GM12878 (cell line): ENCODE measurements around the gene FAM174A. TPM values are rescaled to one million over a fixed set of nuclear protein-coding genes. Genes with fewer than 3 reads are reported as not detected.
A peak's percentile ranks its signal among the peaks of the same experiment; 100 is the strongest.

Experiments used
- ATAC-seq: fragments of 200-7000 bp; cut with Tn5 transposase; 3 replicates; pipeline ENCODE4 v1.9.1; 2020; ENCODE audit warnings: mild to moderate bottlenecking, moderate library complexity
- BruUV-seq: library from RNA; stranded (reverse); fragments of 400-500 nt; replicated peaks from 2 replicates; lab custom pipeline; 2021; lab: Mats Ljungman, UMichigan
- CTCF ChIA-PET: fragments of 300-600 bp; sonication (Branson Sonifier 250); formaldehyde crosslinking; extraction: SDS; loops from one replicate; lab custom pipeline; 2021; ENCODE audit warnings: inconsistent platforms; lab: Yijun Ruan, JAX
- POLR2A ChIA-PET: fragments of 350-600 bp; formaldehyde crosslinking; extraction: SDS; loops from one replicate; lab custom pipeline; 2021; ENCODE audit warnings: inconsistent platforms; lab: Charles Lee
- RAD21 ChIA-PET: fragments of 300-600 bp; sonication (Branson Sonifier 250); formaldehyde crosslinking; loops from one replicate; lab custom pipeline; 2023; ENCODE audit warnings: antibody characterized with exemption; ENCODE audit not compliant: unreplicated experiment; lab: Charles Lee
- SMC1A ChIA-PET: fragments of 300-600 bp; sonication (Branson Sonifier 250); formaldehyde crosslinking; loops from one replicate; lab custom pipeline; 2023; ENCODE audit not compliant: unreplicated experiment, uncharacterized antibody; lab: Charles Lee
- DNase-seq: peaks from one replicate; pipeline ENCODE4 v3.0.0-alpha.2; 2011; ENCODE audit warnings: low read depth, low spot score
- FAIRE-seq: peaks from 3 replicates; lab custom pipeline; 2011; peaks lifted over from hg19 to GRCh38; lab: Jason Lieb, UNC
- H2AFZ ChIP-seq: 2 replicates; pipeline ENCODE4 v1.6.0; 2011; ENCODE audit warnings: low read depth, low read length, control low read depth; ENCODE audit not compliant: control insufficient read depth
- H3K27ac ChIP-seq: 2 replicates; pipeline ENCODE4 v1.5.1; 2011; ENCODE audit warnings: control low read depth; ENCODE audit not compliant: control insufficient read depth, insufficient read depth
- H3K27me3 ChIP-seq, 2 experiments: replicated peaks in 1 of 2; 2 replicates each; pipeline versions ENCODE4 v1.6.0 to v1.6.1; 2011; ENCODE audit warnings: low read length in 1 of 2; ENCODE audit not compliant: control insufficient read depth in 2 of 2, insufficient read depth in 2 of 2
- H3K36me3 ChIP-seq, 2 experiments: 2 replicates each; pipeline ENCODE4 v1.5.1; 2011; ENCODE audit warnings: low read length in 1 of 2; ENCODE audit not compliant: control insufficient read depth in 2 of 2, insufficient read depth in 2 of 2
- H3K4me1 ChIP-seq: 2 replicates; pipeline ENCODE4 v1.6.1; 2011; ENCODE audit warnings: mild to moderate bottlenecking, low read length, moderate library complexity, mixed read lengths; ENCODE audit not compliant: control insufficient read depth, insufficient read depth
- H3K4me2 ChIP-seq: 2 replicates; pipeline ENCODE4 v1.6.0; 2011; ENCODE audit warnings: control low read depth; ENCODE audit not compliant: control insufficient read depth, insufficient read depth
- H3K4me3 ChIP-seq: fragments of 200-600 bp; sonication (generic); 2 replicates; pipeline ENCODE4 v1.5.1; 2016
- H3K79me2 ChIP-seq: 2 replicates; pipeline ENCODE4 v1.6.0; 2011; ENCODE audit warnings: low read length; ENCODE audit not compliant: control insufficient read depth, insufficient read depth
- H3K9ac ChIP-seq: 2 replicates; pipeline ENCODE4 v1.8.0; 2011; ENCODE audit warnings: low read length, control low read depth, mixed read lengths; ENCODE audit not compliant: control insufficient read depth, insufficient read depth
- H3K9me3 ChIP-seq: replicated peaks from 3 replicates; pipeline ENCODE4 v1.5.1; 2011; ENCODE audit warnings: mild to moderate bottlenecking, low read length; ENCODE audit not compliant: control insufficient read depth, insufficient read depth
- H4K20me1 ChIP-seq: 2 replicates; pipeline ENCODE4 v1.6.0; 2011; ENCODE audit not compliant: control insufficient read depth, insufficient read depth
- ASH2L ChIP-seq: fragments of 300-600, 200-600 bp; sonication (generic); IDR thresholded peaks from 2 replicates; pipeline ENCODE4 v1.6.1; 2017; ENCODE audit warnings: low read depth, mild to moderate bottlenecking, borderline replicate concordance
- CBX5 ChIP-seq: sonication (generic); IDR thresholded peaks from 2 replicates; pipeline ENCODE4 v1.6.1; 2016; ENCODE audit warnings: low read depth, moderate library complexity, mild to moderate bottlenecking, inconsistent platforms
- CEBPB ChIP-seq, 2 experiments: fragments of 150-350 bp in 1 of 2; IDR thresholded peaks; 2 replicates each; pipeline ENCODE4 v1.6.1; 2012 to 2014; ENCODE audit warnings: low read depth in 2 of 2, low read length in 2 of 2, borderline replicate concordance in 1 of 2, inconsistent platforms in 1 of 2
- IRF4 ChIP-seq: IDR thresholded peaks from 2 replicates; pipeline ENCODE4 v1.6.1; 2011; ENCODE audit warnings: low read depth, low read length
- MTA3 ChIP-seq: IDR thresholded peaks from 2 replicates; pipeline ENCODE4 v1.6.1; 2012; ENCODE audit warnings: low read length, inconsistent platforms, borderline replicate concordance
- RAD21 ChIP-seq: IDR thresholded peaks from 2 replicates; pipeline ENCODE4 v1.6.1; 2011; ENCODE audit warnings: mild to moderate bottlenecking, low read depth, low read length, moderate library complexity; ENCODE audit not compliant: insufficient read depth
- REST ChIP-seq: IDR thresholded peaks from 2 replicates; pipeline ENCODE4 v1.6.1; 2012; ENCODE audit warnings: mild to moderate bottlenecking, low read depth, low read length
- SIN3A ChIP-seq: IDR thresholded peaks from 2 replicates; pipeline ENCODE4 v1.6.1; 2012; ENCODE audit warnings: low read depth, low read length, improper control_type of control experiment
- TCF7 ChIP-seq: IDR thresholded peaks from 2 replicates; pipeline ENCODE4 v1.6.1; 2014; ENCODE audit warnings: antibody characterized with exemption, borderline replicate concordance
- YBX1 ChIP-seq: fragments of 450-650 bp; IDR thresholded peaks from 2 replicates; pipeline ENCODE4 v1.6.1; 2016; ENCODE audit warnings: antibody characterized with exemption
- ZBTB40 ChIP-seq: fragments of 450-650 bp; IDR thresholded peaks from 2 replicates; pipeline ENCODE4 v1.6.1; 2016; ENCODE audit warnings: mild to moderate bottlenecking, moderate library complexity, borderline replicate concordance
- ZZZ3 ChIP-seq: IDR thresholded peaks from 2 replicates; pipeline ENCODE4 v1.6.1; 2011; ENCODE audit warnings: low read depth; ENCODE audit not compliant: control insufficient read depth, insufficient read length
- WGBS: methylation state at CpG from one replicate; pipeline ENCODE4 v1.1.6; 2016; ENCODE audit warnings: low lambda C conversion rate; ENCODE audit not compliant: insufficient replicate concordance, insufficient coverage; ENCODE audit errors: missing lambda C conversion rate; 5-methylcytosine and 5-hydroxymethylcytosine counted together
- in situ Hi-C: fragments of 300-500 bp; cut with MboI; formaldehyde crosslinking; loops from 9 replicates; pipeline ENCODE4 v1.14.3; 2018; ENCODE audit warnings: mixed read lengths
- intact Hi-C: fragments of 100-400 bp; cut with micrococcal nuclease; formaldehyde crosslinking; loops from one replicate; pipeline ENCODE4 v1.14.2; 2022; ENCODE audit not compliant: unreplicated experiment
- polyA plus RNA-seq, 11 experiments: library from polyadenylated mRNA; depleted of rRNA in 4 of 11; unstranded in 6 of 11; stranded (reverse) in 5 of 11; fragments of >200 nt; fragmentation: Nextera tagmentation in 4 of 11; fragmentation: Illumina TruSeq in 1 of 11; extraction: Ambion mirVana in 4 of 11; extraction: Trizol in 1 of 11; gene quantifications; 1 replicate in 1 of 11; 2 replicates in 10 of 11; pipeline versions ENCODE4 v1.2.1 to v1.2.3, GENCODE V29; 2011 to 2016; ENCODE audit warnings: inconsistent platforms in 2 of 11, missing spikeins in 2 of 11, low read depth in 1 of 11
- total RNA-seq, 4 experiments: library from RNA; depleted of rRNA in 3 of 4; stranded (reverse); fragments of >200 nt in 3 of 4; fragmentation: Illumina TruSeq in 1 of 4; extraction: Trizol in 1 of 4; gene quantifications; 2 replicates each; pipeline versions ENCODE4 v1.2.1 to v1.2.3, GENCODE V29; 2013 to 2021

The FAM174A gene
- total and polyA plus RNA-seq, 10 of the 15 experiments (the other 5 are each of a cell fraction or from before 2014, with no cell fraction given) = 1.4 to 12.1 (median 6.0) TPM

- TF ChIP-seq ZBTB40 (no peak), IRF4 (no peak), CBX5 (no peak), CEBPB (IDR thresholded peaks at IDR 0.05; ENCODE audit: borderline replicate concordance in 1 of 2, low read depth in 2 of 2, low read length in 2 of 2) (no peak), RAD21 (no peak), SIN3A (no peak), ASH2L (no peak), YBX1 (no peak)
Measured at GRCh38 chr5:100614308-100614707, 79.1 kb downstream of the FAM174A start (continued).

- Histone ChIP-seq H3K79me2 (no peaks in the 10 kb centered on the region), H3K4me2 (no peak overlapping the region), H3K9ac (no peak overlapping the region), H4K20me1 (no peaks in the 10 kb centered on the region), H3K36me3 (no peaks in the 10 kb centered on the region), H3K4me1 (no peaks in the 10 kb centered on the region), H3K27me3 (no peaks in the 10 kb centered on the region), H2AFZ (no peak overlapping the region), H3K4me3 (no peak overlapping the region), H3K27ac (no peak overlapping the region), H3K9me3 (no peaks in the 10 kb centered on the region)
- RAD21 ChIA-PET = no interaction called here
- no peak for TF ChIP-seq ZZZ3
- TF ChIP-seq TCF7 = no peak
- TF ChIP-seq MTA3 = no peak
- no peak for TF ChIP-seq REST
- SMC1A ChIA-PET = interaction anchor here (1.0 to 1.6 kb wide), 3 partner anchors 8 to 16 kb away, joined by 3 to 6 read pairs (median 4); no protein-coding TSS in a partner anchor
- WGBS = 97% methylated on average over 2 of the region's 2 CpGs
- CTCF ChIA-PET = interaction anchor here (1.0 kb wide), 1 partner anchor 15 kb away, joined by 3 read pairs; no protein-coding TSS in a partner anchor
- intact Hi-C loops = no loop called here
- BruUV-seq = no TSS peak
- FAIRE-seq = peak; percentile 13
- no peak for ATAC-seq
- in situ Hi-C loops = loop anchor here (25.0 kb wide), 1 partner anchor 772 kb away; no protein-coding TSS in a partner anchor
- DNase-seq = no peak
- POLR2A ChIA-PET = no interaction called here
Measured at GRCh38 chr5:100615362-100615761, 80.2 kb downstream of the FAM174A start.
